DOHH2 (cell line): ENCODE results near the gene GADD45G.

Source experiments
- H3F3A ChIP-seq: fragments of 200-600 bp; sonication (generic), shearing (Covaris generic); 2 replicates; pipeline ENCODE4 v1.6.0; 2016; ENCODE audit warnings: antibody characterized with exemption, mild to moderate bottlenecking; ENCODE audit not compliant: control insufficient read depth, insufficient read depth
- H3K27ac ChIP-seq: fragments of 200-600 bp; sonication (generic); 2 replicates; pipeline ENCODE4 v1.5.1; 2014; ENCODE audit warnings: low read depth, mild to moderate bottlenecking, low read length, moderate library complexity
- H3K27me3 ChIP-seq: fragments of 200-600 bp; sonication (generic); 2 replicates; pipeline ENCODE4 v1.6.1; 2014; ENCODE audit warnings: mild to moderate bottlenecking, low read length, mixed read lengths; ENCODE audit not compliant: control insufficient read depth
- H3K36me3 ChIP-seq: fragments of 200-600 bp; sonication (generic); 2 replicates; pipeline ENCODE4 v1.6.1; 2014; ENCODE audit warnings: mild to moderate bottlenecking, low read length, moderate library complexity, mixed read lengths; ENCODE audit not compliant: control insufficient read depth
- H3K4me1 ChIP-seq: fragments of 200-600 bp; sonication (generic); 2 replicates; pipeline ENCODE4 v1.6.1; 2014; ENCODE audit warnings: mild to moderate bottlenecking, low read length, mixed read lengths; ENCODE audit not compliant: control insufficient read depth
- H3K4me2 ChIP-seq: fragments of 200-600 bp; sonication (generic); 2 replicates; pipeline ENCODE4 v1.6.0; 2014; ENCODE audit warnings: mild to moderate bottlenecking, low read length, moderate library complexity
- H3K4me3 ChIP-seq: fragments of 200-600 bp; sonication (generic); 2 replicates; pipeline ENCODE4 v1.5.1; 2014; ENCODE audit warnings: mild to moderate bottlenecking, low read length, mixed read lengths
- H3K79me2 ChIP-seq: fragments of 200-600 bp; sonication (generic); 2 replicates; pipeline ENCODE4 v1.6.1; 2014; ENCODE audit warnings: mild to moderate bottlenecking, low read length, mixed read lengths; ENCODE audit not compliant: control insufficient read depth
- H3K9me2 ChIP-seq: fragments of 200-600 bp; sonication (generic); replicated peaks from 2 replicates; pipeline ENCODE4 v1.6.1; 2014; ENCODE audit warnings: mild to moderate bottlenecking, low read length, mixed read lengths; ENCODE audit not compliant: control insufficient read depth
- H3K9me3 ChIP-seq: fragments of 200-600 bp; sonication (generic); 2 replicates; pipeline ENCODE4 v1.6.1; 2014; ENCODE audit warnings: antibody characterized with exemption, low read length, mixed read lengths; ENCODE audit not compliant: control insufficient read depth, insufficient read depth
- H4K20me1 ChIP-seq: fragments of 200-600 bp; sonication (generic); 2 replicates; pipeline ENCODE4 v1.6.0; 2014; ENCODE audit warnings: low read depth, mild to moderate bottlenecking, antibody characterized with exemption, low read length, moderate library complexity; ENCODE audit not compliant: control insufficient read depth, insufficient read depth
- EZH2phosphoT487 ChIP-seq: fragments of 200-600 bp; sonication (generic); IDR thresholded peaks from 2 replicates; pipeline ENCODE4 v1.6.1; 2017; ENCODE audit warnings: borderline replicate concordance, mild to moderate bottlenecking, antibody characterized with exemption, low read length, moderate library complexity, mixed read lengths
- TF ChIP-seq, protein P1 (sequence below): fragments of 200-600 bp; sonication (generic); IDR thresholded peaks from one replicate; pipeline ENCODE4 v1.5.1; 2014; ENCODE audit warnings: antibody characterized with exemption, mild to moderate bottlenecking, low read depth, low read length; ENCODE audit not compliant: poor library complexity, severe bottlenecking

GADD45G gene

DNA sequence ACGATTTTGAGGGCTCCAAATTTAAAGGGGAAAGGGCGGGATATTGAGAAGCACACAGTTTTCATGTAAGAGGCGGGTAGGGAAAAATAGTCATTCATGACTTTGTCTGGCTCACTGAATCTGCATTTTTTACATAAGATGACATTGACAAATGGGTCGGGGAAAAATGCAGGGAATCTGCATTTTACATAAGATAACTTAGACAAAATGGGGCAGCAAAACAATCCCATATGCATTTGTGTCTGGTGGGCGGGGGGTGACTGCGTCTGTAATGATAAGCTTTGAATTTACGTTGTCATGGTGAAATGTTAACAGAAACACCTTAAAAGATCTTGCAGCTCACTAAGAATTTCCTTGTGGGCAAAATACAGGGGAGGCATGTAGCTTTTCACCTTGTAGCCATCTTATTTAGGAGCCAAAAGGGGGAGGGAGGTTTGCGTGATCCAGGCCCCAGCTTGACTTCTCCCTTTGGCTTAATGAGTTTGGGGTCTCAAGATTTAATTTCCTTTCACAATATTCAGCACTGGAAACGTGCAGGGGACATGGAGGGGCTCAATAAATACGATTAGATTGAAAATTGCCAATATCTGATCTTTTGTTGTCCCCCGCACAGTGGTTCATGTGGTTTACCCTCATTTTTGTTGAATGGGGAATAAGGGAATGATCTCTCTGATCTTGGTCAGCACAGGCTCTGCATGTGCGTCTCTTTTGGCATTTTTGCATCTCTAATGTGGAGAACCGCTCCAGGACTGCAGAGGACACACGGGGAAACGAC is 41.1 kb upstream of the GADD45G start:
- Histone ChIP-seq H3K79me2 (no peaks in the 10 kb centered on the region), H3F3A (no peaks in the 10 kb centered on the region), H3K9me3 (no peaks in the 10 kb centered on the region), H3K36me3 (no peaks in the 10 kb centered on the region), H3K9me2 (no peaks in the 10 kb centered on the region), H3K4me2 (no peak overlapping the region), H3K27me3 (peaks cover 19% of the 10 kb centered on the region), H3K4me3 (no peak overlapping the region), H3K4me1 (no peaks in the 10 kb centered on the region), H4K20me1 (no peaks in the 10 kb centered on the region), H3K27ac (no peak overlapping the region)
- no peak for TF ChIP-seq EZH2phosphoT487
- TF ChIP-seq, protein P1, sequence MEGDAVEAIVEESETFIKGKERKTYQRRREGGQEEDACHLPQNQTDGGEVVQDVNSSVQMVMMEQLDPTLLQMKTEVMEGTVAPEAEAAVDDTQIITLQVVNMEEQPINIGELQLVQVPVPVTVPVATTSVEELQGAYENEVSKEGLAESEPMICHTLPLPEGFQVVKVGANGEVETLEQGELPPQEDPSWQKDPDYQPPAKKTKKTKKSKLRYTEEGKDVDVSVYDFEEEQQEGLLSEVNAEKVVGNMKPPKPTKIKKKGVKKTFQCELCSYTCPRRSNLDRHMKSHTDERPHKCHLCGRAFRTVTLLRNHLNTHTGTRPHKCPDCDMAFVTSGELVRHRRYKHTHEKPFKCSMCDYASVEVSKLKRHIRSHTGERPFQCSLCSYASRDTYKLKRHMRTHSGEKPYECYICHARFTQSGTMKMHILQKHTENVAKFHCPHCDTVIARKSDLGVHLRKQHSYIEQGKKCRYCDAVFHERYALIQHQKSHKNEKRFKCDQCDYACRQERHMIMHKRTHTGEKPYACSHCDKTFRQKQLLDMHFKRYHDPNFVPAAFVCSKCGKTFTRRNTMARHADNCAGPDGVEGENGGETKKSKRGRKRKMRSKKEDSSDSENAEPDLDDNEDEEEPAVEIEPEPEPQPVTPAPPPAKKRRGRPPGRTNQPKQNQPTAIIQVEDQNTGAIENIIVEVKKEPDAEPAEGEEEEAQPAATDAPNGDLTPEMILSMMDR = no peak

DNA sequence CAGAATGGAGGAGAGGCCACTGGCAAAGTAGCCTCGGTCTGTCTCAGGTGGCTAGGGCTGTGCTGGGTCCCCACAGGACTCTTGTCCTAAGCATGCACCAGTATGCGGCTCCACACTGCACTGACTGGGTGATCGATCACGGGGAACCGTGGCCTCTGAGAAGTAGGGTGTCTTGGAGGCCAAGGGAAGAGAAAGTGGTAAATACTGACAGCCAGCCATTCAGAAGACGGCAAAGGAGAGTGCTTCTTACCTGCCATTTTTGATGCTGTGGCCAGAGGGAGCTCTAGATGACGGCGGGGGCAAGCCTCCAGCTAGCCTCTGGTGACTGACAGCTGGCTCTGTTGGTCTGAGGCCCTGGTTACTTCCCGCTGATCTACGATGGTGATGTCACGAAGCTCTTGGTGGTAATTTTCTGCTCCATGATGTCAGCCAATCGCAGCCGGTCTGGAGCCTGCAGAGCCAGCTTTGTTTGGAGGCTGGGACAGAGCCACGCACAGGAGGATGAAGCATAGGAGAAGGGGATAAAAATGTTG is 40.4 kb upstream of the GADD45G start:
- no peak overlapping the region for H3K4me2 ChIP-seq
- no peaks in the 10 kb centered on the region for H4K20me1 ChIP-seq

DNA sequence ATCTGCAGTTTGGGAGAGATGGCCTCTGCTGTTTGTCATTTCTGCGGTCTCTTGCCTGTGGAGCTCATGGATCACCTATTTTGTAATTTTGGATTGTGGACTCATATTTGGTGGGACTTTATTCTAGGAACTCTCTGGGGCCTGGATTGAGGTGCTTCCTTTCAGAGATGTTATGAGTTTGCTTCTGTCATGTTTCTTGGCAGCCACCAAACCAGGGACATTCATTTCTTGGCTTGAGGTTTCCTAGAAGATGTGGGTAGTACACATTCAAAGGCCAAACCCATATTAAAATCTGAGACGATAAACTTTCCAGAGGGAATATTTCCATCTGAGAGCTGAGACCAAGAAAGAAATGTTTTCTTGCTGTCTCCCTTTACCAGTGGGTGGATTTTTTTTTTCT is 37.2 kb upstream of the GADD45G start:
- H3K4me1 ChIP-seq = no peaks in the 10 kb centered on the region
- H3K36me3 ChIP-seq = no peaks in the 10 kb centered on the region
- no peaks in the 10 kb centered on the region for H4K20me1 ChIP-seq
- no peak overlapping the region for H3K4me2 ChIP-seq
- H3K9me3 ChIP-seq = no peaks in the 10 kb centered on the region
- no peaks in the 10 kb centered on the region for H3K79me2 ChIP-seq
- TF ChIP-seq, protein P1 = no peak
- no peak for TF ChIP-seq EZH2phosphoT487
- H3F3A ChIP-seq = no peaks in the 10 kb centered on the region
- peaks cover 27% of the 10 kb centered on the region for H3K27me3 ChIP-seq
- no peak overlapping the region for H3K4me3 ChIP-seq
- no peak overlapping the region for H3K27ac ChIP-seq
- H3K9me2 ChIP-seq = no peaks in the 10 kb centered on the region

More for the DNA sequence above, 40.4 kb upstream of the GADD45G start:
- Histone ChIP-seq H3K4me1 (no peaks in the 10 kb centered on the region), H3K27me3 (peaks cover 17% of the 10 kb centered on the region), H3K4me3 (no peak overlapping the region), H3K79me2 (no peaks in the 10 kb centered on the region), H3F3A (no peaks in the 10 kb centered on the region), H3K27ac (no peak overlapping the region), H3K9me3 (no peaks in the 10 kb centered on the region), H3K9me2 (no peaks in the 10 kb centered on the region), H3K36me3 (no peaks in the 10 kb centered on the region)
- TF ChIP-seq, protein P1 = no peak
- TF ChIP-seq EZH2phosphoT487 = no peak
